HEK293 (cell line): Measurements from ENCODE around the gene HIGD2A.

Source experiments
- CTCF ChIA-PET: fragments of 350-600 bp; formaldehyde crosslinking; extraction: SDS; loops from one replicate; lab custom pipeline; 2021; ENCODE audit warnings: antibody characterized with exemption; lab: Yijun Ruan, JAX
- POLR2A ChIA-PET: fragments of 300-600 bp; formaldehyde crosslinking; extraction: SDS; loops from one replicate; lab custom pipeline; 2020; ENCODE audit warnings: antibody characterized with exemption, inconsistent platforms; lab: Yijun Ruan, JAX
- H3K27ac ChIP-seq: fragments of 200-500 bp; sonication (Bioruptor generic); 2 replicates; pipeline ENCODE4 v1.5.1; 2014; ENCODE audit warnings: low read depth, low read length, control low read depth, inconsistent platforms; ENCODE audit errors: extremely low read depth
- H3K36me3 ChIP-seq, 2 experiments: fragments of 200-500 bp in 1 of 2; sonication (Bioruptor generic) in 1 of 2; 1 replicate in 1 of 2; 2 replicates in 1 of 2; pipeline ENCODE4 v1.5.1; 2014 to 2017; ENCODE audit warnings: inconsistent platforms in 2 of 2, low read length in 2 of 2; ENCODE audit not compliant: control insufficient read depth in 2 of 2, insufficient read depth in 1 of 2
- H3K4me1 ChIP-seq: fragments of 200-500 bp; sonication (Bioruptor generic); 2 replicates; pipeline ENCODE4 v1.5.1; 2014; ENCODE audit warnings: mild to moderate bottlenecking, low read length, inconsistent platforms; ENCODE audit not compliant: control insufficient read depth, insufficient read depth
- H3K4me3 ChIP-seq: 2 replicates; pipeline ENCODE4 v1.5.1; 2011; ENCODE audit warnings: low read depth, mild to moderate bottlenecking, control low read depth, low read length, moderate library complexity
- H3K9me3 ChIP-seq: fragments of 200-500 bp; sonication (Bioruptor generic); 2 replicates; pipeline ENCODE4 v1.5.1; 2014; ENCODE audit warnings: low read depth, low read length, inconsistent platforms; ENCODE audit not compliant: control insufficient read depth, insufficient read depth
- EGR2 ChIP-seq: fragments of 450-650 bp; formaldehyde crosslinking; IDR thresholded peaks from 2 replicates; pipeline ENCODE4 v1.5.1; 2016; ENCODE audit warnings: low read depth, missing biosample characterization, missing genetic modification characterization
- HIC1 ChIP-seq: fragments of 450-650 bp; formaldehyde crosslinking; IDR thresholded peaks from 2 replicates; pipeline ENCODE4 v1.5.1; 2016; ENCODE audit warnings: missing biosample characterization, missing genetic modification characterization
- KLF8 ChIP-seq: fragments of 450-650 bp; formaldehyde crosslinking; IDR thresholded peaks from 2 replicates; pipeline ENCODE4 v1.5.1; 2016; ENCODE audit warnings: missing biosample characterization, missing genetic modification characterization
- SETDB1 ChIP-seq: IDR thresholded peaks from one replicate; pipeline ENCODE4 v1.6.1; 2017; ENCODE audit warnings: mild to moderate bottlenecking, low read length, moderate library complexity, mixed read lengths; ENCODE audit not compliant: insufficient read length
- ZBTB26 ChIP-seq: fragments of 450-650 bp; formaldehyde crosslinking; optimal IDR thresholded peaks from 2 replicates; pipeline ENCODE3; 2016; ENCODE audit warnings: missing biosample characterization, mild to moderate bottlenecking, missing genetic modification characterization
- ZFHX2 ChIP-seq: fragments of 450-650 bp; formaldehyde crosslinking; conservative IDR thresholded peaks from 2 replicates; pipeline ENCODE4 v1.5.1; 2016; ENCODE audit warnings: missing biosample characterization, missing genetic modification characterization
- ZFP37 ChIP-seq: fragments of 450-650 bp; formaldehyde crosslinking; IDR thresholded peaks from 2 replicates; pipeline ENCODE4 v1.5.1; 2016; ENCODE audit warnings: missing biosample characterization, missing genetic modification characterization
- ZNF140 ChIP-seq: fragments of 450-650 bp; formaldehyde crosslinking; IDR thresholded peaks from 2 replicates; pipeline ENCODE4 v1.5.1; 2016; ENCODE audit warnings: missing biosample characterization, missing genetic modification characterization
- ZNF155 ChIP-seq: fragments of 450-650 bp; formaldehyde crosslinking; IDR thresholded peaks from 2 replicates; pipeline ENCODE4 v1.5.1; 2016; ENCODE audit warnings: missing biosample characterization, missing genetic modification characterization
- ZNF184 ChIP-seq: fragments of 450-650 bp; IDR thresholded peaks from 2 replicates; pipeline ENCODE4 v1.5.1; 2018; ENCODE audit warnings: missing biosample characterization, mild to moderate bottlenecking, missing genetic modification characterization
- ZNF266 ChIP-seq: fragments of 450-650 bp; formaldehyde crosslinking; IDR thresholded peaks from 2 replicates; pipeline ENCODE4 v1.5.1; 2016; ENCODE audit warnings: missing biosample characterization, missing genetic modification characterization, low read depth
- ZNF473 ChIP-seq: fragments of 450-650 bp; formaldehyde crosslinking; IDR thresholded peaks from 2 replicates; pipeline ENCODE4 v1.5.1; 2017; ENCODE audit warnings: missing biosample characterization, missing genetic modification characterization
- ZNF521 ChIP-seq: fragments of 450-650 bp; formaldehyde crosslinking; IDR thresholded peaks from 2 replicates; pipeline ENCODE4 v1.5.1; 2017; ENCODE audit warnings: missing biosample characterization, mild to moderate bottlenecking, missing genetic modification characterization
- ZNF555 ChIP-seq: fragments of 450-650 bp; formaldehyde crosslinking; conservative IDR thresholded peaks from 2 replicates; pipeline ENCODE4 v1.5.1; 2017; ENCODE audit warnings: missing biosample characterization, mild to moderate bottlenecking, missing genetic modification characterization, inconsistent platforms
- ZNF571 ChIP-seq: fragments of 450-650 bp; formaldehyde crosslinking; IDR thresholded peaks from 2 replicates; pipeline ENCODE4 v1.5.0; 2017; ENCODE audit warnings: missing biosample characterization, missing genetic modification characterization
- ZNF768 ChIP-seq: fragments of 450-650 bp; formaldehyde crosslinking; IDR thresholded peaks from 2 replicates; pipeline ENCODE4 v1.5.1; 2018; ENCODE audit warnings: missing biosample characterization, mild to moderate bottlenecking, missing genetic modification characterization

The HIGD2A gene

GRCh38 chr5:176415952-176416924 lies 27.7 kb downstream of the HIGD2A start, which contains the start of gene CLTB (continued):
- no peak for TF ChIP-seq HIC1 (tag by site-specific recombination)
- TF ChIP-seq ZNF155 (tag by site-specific recombination), result no peak

- TF ChIP-seq ZNF266 (no peak), SETDB1 (peak; percentile 2), ZNF768 (tag by site-specific recombination) (no peak), ZNF473 (tag by site-specific recombination) (no peak), ZNF571 (tag by site-specific recombination) (no peak), ZNF555 (tag by site-specific recombination) (no peak), ZNF521 (no peak), ZNF140 (no peak), ZBTB26 (tag by site-specific recombination) (no peak)
- Histone ChIP-seq H3K4me1 (no peaks in the 10 kb centered on the region), H3K36me3 (peaks cover 0 to 5% of the 10 kb centered on the region in 2 experiments; a peak in 1 of 3 replicates), H3K27ac (no peak overlapping the region), H3K9me3 (no peaks in the 10 kb centered on the region), H3K4me3 (no peak overlapping the region)
- CTCF ChIA-PET, result interaction anchor here (0.5 to 5.2 kb wide), 13 partner anchors 9 to 253 kb away, joined by 3 to 43 read pairs (median 3); partner anchors contain the start of genes FAF2 and RNF44
- POLR2A ChIA-PET, result interaction anchor here (1.0 to 3.2 kb wide), 4 partner anchors 31 to 244 kb away, joined by 3 to 14 read pairs (median 10); partner anchors contain the start of genes FAF2 and RNF44
These were observed 28.4 kb downstream of the HIGD2A start for GRCh38 chr5:176416965-176417364.

GRCh38 chr5:176418251-176418650 lies 29.7 kb downstream of the HIGD2A start:
- CTCF ChIA-PET, result interaction anchor here (0.7 to 5.2 kb wide), 4 partner anchors 22 to 195 kb away, joined by 3 to 43 read pairs (median 4); partner anchors contain the start of gene FAF2
- POLR2A ChIA-PET, result interaction anchor here (1.1 to 3.2 kb wide), 2 partner anchors 29 to 119 kb away, joined by 4 to 13 read pairs; partner anchors contain the start of gene RNF44
- H3K4me1 ChIP-seq, result no peaks in the 10 kb centered on the region
- H3K27ac ChIP-seq, result no peak overlapping the region
- H3K36me3 ChIP-seq, result no peaks in the 10 kb centered on the region
- TF ChIP-seq EGR2 (tag by site-specific recombination) (0 out of 2 replicates have a peak, but pooled peaks have one; percentile 32), ZFHX2 (0 out of 2 replicates have a peak, but pooled peaks have one; percentile 20), ZNF184 (tag by site-specific recombination) (no peak), ZFP37 (tag by site-specific recombination) (no peak), KLF8 (tag by site-specific recombination) (no peak)
- TF ChIP-seq, all 188 proteins: peak for 2
- Histone ChIP-seq H3K4me3 (no peak overlapping the region), H3K9me3 (no peaks in the 10 kb centered on the region)
